Neuronal stem cell (in vitro differentiated cells): ENCODE results near the gene MORC2.

Experiments used
- DNase-seq: peaks from one replicate; pipeline ENCODE4 v3.0.0-alpha.2; 2013; ENCODE audit warnings: low spot score
- H2AFZ ChIP-seq: one replicate; pipeline ENCODE4 v1.6.1; 2013; ENCODE audit warnings: mild to moderate bottlenecking, low read length, inconsistent platforms
- H2AK5ac ChIP-seq: 2 replicates; pipeline ENCODE4 v1.6.1; 2013; ENCODE audit warnings: low read depth, mild to moderate bottlenecking, inconsistent platforms, low read length, moderate library complexity, mixed read lengths
- H2BK120ac ChIP-seq: 2 replicates; pipeline ENCODE4 v1.6.1; 2013; ENCODE audit warnings: low read depth, mild to moderate bottlenecking, inconsistent platforms, low read length, moderate library complexity, mixed read lengths
- H2BK12ac ChIP-seq: one replicate; pipeline ENCODE4 v1.6.1; 2013; ENCODE audit warnings: low read length, inconsistent platforms
- H2BK15ac ChIP-seq: 2 replicates; pipeline ENCODE4 v1.6.1; 2013; ENCODE audit warnings: mild to moderate bottlenecking, low read length, inconsistent platforms, mixed read lengths
- H2BK5ac ChIP-seq: one replicate; pipeline ENCODE4 v1.6.1; 2013; ENCODE audit warnings: inconsistent platforms, mild to moderate bottlenecking, low read length, moderate library complexity
- H3K14ac ChIP-seq: one replicate; pipeline ENCODE4 v1.6.1; 2013; ENCODE audit warnings: low read length, inconsistent platforms
- H3K18ac ChIP-seq: 2 replicates; pipeline ENCODE4 v1.6.1; 2013; ENCODE audit warnings: low read length, inconsistent platforms
- H3K23ac ChIP-seq: 2 replicates; pipeline ENCODE4 v1.6.1; 2013; ENCODE audit warnings: low read depth, mild to moderate bottlenecking, mixed read lengths, low read length, inconsistent platforms; ENCODE audit not compliant: poor library complexity
- H3K27ac ChIP-seq: replicated peaks from 3 replicates; pipeline ENCODE4 v1.5.1; 2013; ENCODE audit warnings: low read length, inconsistent platforms
- H3K27me3 ChIP-seq, 3 experiments: 2 replicates each; pipeline ENCODE4 v1.6.1; 2013; ENCODE audit warnings: low read length in 3 of 3, mild to moderate bottlenecking in 2 of 3, inconsistent platforms in 1 of 3, low read depth in 1 of 3, mixed read lengths in 1 of 3, moderate library complexity in 1 of 3; ENCODE audit not compliant: control insufficient read depth in 3 of 3, insufficient read depth in 3 of 3
- H3K36me3 ChIP-seq, 2 donors: replicated peaks in 1 of 2; 2 replicates each; pipeline ENCODE4 v1.6.1; 2013; ENCODE audit warnings: low read length in 2 of 2; ENCODE audit not compliant: control insufficient read depth in 2 of 2, insufficient read depth in 2 of 2
- H3K4ac ChIP-seq: 2 replicates; pipeline ENCODE4 v1.6.1; 2013; ENCODE audit warnings: inconsistent platforms, mild to moderate bottlenecking, low read length, moderate library complexity
- H3K4me1 ChIP-seq, 2 donors: 1 replicate in 1 of 2; 2 replicates in 1 of 2; pipeline ENCODE4 v1.6.1; 2013; ENCODE audit warnings: low read length in 2 of 2, low read depth in 1 of 2; ENCODE audit not compliant: control insufficient read depth in 2 of 2, insufficient read depth in 1 of 2
- H3K4me2 ChIP-seq: one replicate; pipeline ENCODE4 v1.6.1; 2013; ENCODE audit warnings: mild to moderate bottlenecking, low read length, inconsistent platforms; ENCODE audit not compliant: insufficient read depth, poor library complexity, severe bottlenecking
- H3K4me3 ChIP-seq, 2 donors: 2 replicates each; pipeline ENCODE4 v1.5.1; 2013; ENCODE audit warnings: low read length in 2 of 2, mild to moderate bottlenecking in 2 of 2, inconsistent platforms in 1 of 2, moderate library complexity in 1 of 2
- H3K79me1 ChIP-seq: one replicate; pipeline ENCODE4 v1.6.1; 2013; ENCODE audit warnings: low read depth, mild to moderate bottlenecking, inconsistent platforms, low read length, moderate library complexity
- H3K9ac ChIP-seq: one replicate; pipeline ENCODE4 v1.6.1; 2013; ENCODE audit warnings: mild to moderate bottlenecking, low read depth, low read length, inconsistent platforms; ENCODE audit not compliant: poor library complexity
- H3K9me3 ChIP-seq, 2 donors: replicated peaks in 1 of 2; 2 replicates each; pipeline versions ENCODE3 to v1.6.1; 2013; ENCODE audit warnings: low read length in 2 of 2, mild to moderate bottlenecking in 2 of 2, inconsistent platforms in 1 of 2, low read depth in 1 of 2, mixed read lengths in 1 of 2, moderate library complexity in 1 of 2; ENCODE audit not compliant: control insufficient read depth in 2 of 2, insufficient read depth in 1 of 2
- H4K8ac ChIP-seq: one replicate; pipeline ENCODE4 v1.6.1; 2013; ENCODE audit warnings: low read depth, mild to moderate bottlenecking, inconsistent platforms, low read length, moderate library complexity
- H4K91ac ChIP-seq: one replicate; pipeline ENCODE4 v1.6.1; 2013; ENCODE audit warnings: low read length, low read depth, mild to moderate bottlenecking, inconsistent platforms; ENCODE audit not compliant: poor library complexity
- WGBS, 2 donors: extraction: QIAGEN DNeasy Blood & Tissue Kit; methylation state at CpG; one replicate each; pipeline ENCODE4 v1.1.7; 2013; ENCODE audit warnings: missing lambda C conversion rate in 2 of 2, mixed read lengths in 1 of 2; ENCODE audit not compliant: insufficient read length in 2 of 2, insufficient replicate concordance in 1 of 2; ENCODE audit errors: extremely low coverage in 2 of 2; 5-methylcytosine and 5-hydroxymethylcytosine counted together

The MORC2 gene

DNA sequence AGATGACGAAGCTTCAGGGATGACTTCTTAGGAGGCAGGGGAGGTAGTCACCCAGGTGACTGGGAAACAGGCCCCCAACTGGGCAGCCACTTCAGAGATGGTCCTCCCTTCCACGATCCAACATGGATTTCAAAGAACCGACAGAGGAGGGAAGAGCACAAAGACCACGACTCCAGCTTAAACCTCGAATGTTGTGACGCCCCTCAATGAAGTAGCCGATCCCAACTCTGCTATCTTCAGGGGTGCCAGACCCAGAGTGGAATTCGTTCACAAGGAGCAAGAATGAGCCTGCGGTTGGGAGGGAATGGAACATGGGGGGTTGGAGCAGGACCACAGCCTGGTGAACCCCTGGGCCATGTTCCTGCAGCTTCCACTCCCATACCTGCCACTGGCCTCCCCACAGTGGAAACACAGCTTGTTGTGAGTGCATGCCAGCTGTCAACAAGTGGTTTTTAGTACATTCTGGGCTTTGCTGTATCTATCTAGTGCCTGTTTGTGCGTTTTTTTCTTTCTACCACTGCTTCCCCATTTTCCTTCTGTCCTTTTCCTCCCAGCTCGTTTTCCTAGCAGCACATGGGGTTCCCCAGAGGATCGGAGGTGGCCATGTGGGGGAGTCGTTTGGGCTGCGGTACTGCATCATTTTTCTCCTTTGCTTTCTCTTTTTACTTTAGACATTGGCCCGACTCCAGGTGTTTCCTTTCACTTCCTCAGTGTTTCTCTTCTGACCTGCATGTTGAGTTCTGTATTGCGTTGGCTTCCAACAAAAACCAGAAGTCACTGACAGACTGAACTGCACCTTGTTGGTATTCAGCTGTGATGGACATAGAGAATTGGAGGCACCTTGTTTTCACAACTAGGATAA is 65.8 kb downstream of the MORC2 start:
- Histone ChIP-seq H3K9me3 (peaks cover 1 to 6% of the 10 kb centered on the region in 2 donors), H2BK12ac (no peak overlapping the region), H4K8ac (no peak overlapping the region), H3K4me2 (no peak overlapping the region), H3K36me3 (peaks cover 9 to 10% of the 10 kb centered on the region in 2 donors), H3K23ac (no peak overlapping the region), H2AFZ (no peak overlapping the region), H2BK5ac (no peak overlapping the region), H3K9ac (no peak overlapping the region), H3K4me3 (no peak overlapping the region), H3K27me3 (no peaks in the 10 kb centered on the region), H2AK5ac (no peak overlapping the region), H2BK120ac (no peak overlapping the region), H2BK15ac (no peak overlapping the region), H3K18ac (no peak overlapping the region), H3K14ac (no peak overlapping the region), H3K4me1 (no peaks in the 10 kb centered on the region), H4K91ac (no peak overlapping the region), H3K79me1 (no peaks in the 10 kb centered on the region), H3K4ac (no peak overlapping the region), H3K27ac (no peak overlapping the region)
- DNase-seq = no peak
- no CpG with 5 or more reads among the region's 16 CpGs for WGBS, 2 donors

DNA sequence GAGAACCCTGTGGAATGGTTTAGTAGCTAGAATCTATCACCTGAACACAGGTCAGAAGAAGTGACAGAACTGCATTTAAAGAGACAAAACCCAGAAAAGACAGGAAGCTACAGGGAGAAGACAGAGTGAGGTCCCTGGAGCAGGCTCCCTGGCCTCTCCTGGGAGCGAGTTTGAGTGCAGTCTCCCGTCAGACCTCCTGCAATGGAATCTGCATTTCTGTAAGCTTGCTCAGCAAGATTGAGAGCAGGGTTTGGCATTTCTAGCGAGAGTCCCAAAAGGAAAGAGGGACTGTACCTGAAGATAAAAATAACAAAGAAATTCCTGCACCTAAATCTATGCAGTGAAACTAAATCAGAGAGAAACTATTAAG is 74.2 kb downstream of the MORC2 start:
- H3K36me3 ChIP-seq = peaks cover 0 to 7% of the 10 kb centered on the region in 2 donors
- no CpG with 5 or more reads among the region's 3 CpGs for WGBS, 2 donors

DNA sequence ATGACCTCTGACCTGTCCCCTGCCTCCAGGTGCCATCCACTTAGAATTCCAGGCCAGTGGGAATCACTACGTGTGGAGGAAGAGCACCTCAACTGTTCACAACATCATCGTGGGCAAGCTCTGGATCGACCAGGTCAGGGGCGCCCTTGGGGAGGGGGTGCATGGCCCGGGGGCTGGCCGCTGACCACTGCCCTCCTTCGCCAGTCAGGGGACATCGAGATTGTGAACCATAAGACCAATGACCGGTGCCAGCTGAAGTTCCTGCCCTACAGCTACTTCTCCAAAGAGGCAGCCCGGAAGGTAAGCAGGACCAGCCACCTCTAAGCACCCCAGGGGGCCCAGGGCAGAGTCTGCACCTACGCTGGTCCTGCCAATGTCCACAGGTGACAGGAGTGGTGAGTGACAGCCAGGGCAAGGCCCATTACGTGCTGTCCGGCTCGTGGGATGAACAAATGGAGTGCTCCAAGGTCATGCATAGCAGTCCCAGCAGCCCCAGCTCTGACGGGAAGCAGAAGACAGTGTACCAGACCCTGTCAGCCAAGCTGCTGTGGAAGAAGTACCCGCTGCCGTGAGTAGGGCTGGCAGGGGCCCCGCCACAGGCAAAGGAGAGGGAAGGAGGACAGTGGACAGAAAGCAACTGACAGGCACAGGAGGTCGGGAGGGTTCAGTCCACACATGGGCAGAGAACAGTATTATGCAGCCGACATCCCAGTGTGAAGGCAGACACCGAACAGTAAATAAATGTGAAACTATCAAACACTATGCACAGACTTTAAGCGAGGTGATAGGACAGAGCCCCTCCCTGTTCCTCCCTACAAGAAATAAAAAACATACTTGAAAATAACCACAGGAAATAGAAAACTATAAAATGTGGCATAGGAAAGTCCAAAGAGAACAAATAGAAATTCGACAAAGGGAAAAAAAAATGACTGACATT is 74.9 kb downstream of the MORC2 start:
- no peak overlapping the region for H2AK5ac ChIP-seq
- peak overlapping the region in 1 of 2 donors; percentile 43 for H3K4me3 ChIP-seq
- H3K9me3 ChIP-seq = no peaks in the 10 kb centered on the region
- H3K27me3 ChIP-seq = no peaks in the 10 kb centered on the region
- H2BK5ac ChIP-seq = peak overlapping the region; percentile 47
- H3K23ac ChIP-seq = no peak overlapping the region
- peaks cover 0 to 9% of the 10 kb centered on the region in 2 donors for H3K36me3 ChIP-seq
- H3K14ac ChIP-seq = no peak overlapping the region
- H2BK120ac ChIP-seq = no peak overlapping the region
- H4K8ac ChIP-seq = no peak overlapping the region
- H3K4ac ChIP-seq = no peak overlapping the region
- DNase-seq = no peak
- peak overlapping the region; percentile 70 for H3K9ac ChIP-seq
- no peaks in the 10 kb centered on the region for H3K4me1 ChIP-seq
- H3K27ac ChIP-seq = no peak overlapping the region
- H2BK15ac ChIP-seq = peak overlapping the region; percentile 67
- no peaks in the 10 kb centered on the region for H3K79me1 ChIP-seq
- H3K4me2 ChIP-seq = no peak overlapping the region
- no CpG with 5 or more reads among the region's 23 CpGs for WGBS, 2 donors
- no peak overlapping the region for H4K91ac ChIP-seq
- no peak overlapping the region for H3K18ac ChIP-seq
- H2AFZ ChIP-seq = no peak overlapping the region
- no peak overlapping the region for H2BK12ac ChIP-seq

More for the DNA sequence above, 74.2 kb downstream of the MORC2 start:
- peaks cover 0 to 4% of the 10 kb centered on the region in 2 donors for H3K9me3 ChIP-seq
- H4K91ac ChIP-seq = no peak overlapping the region
- no peak overlapping the region for H3K18ac ChIP-seq
- no peak overlapping the region for H3K14ac ChIP-seq
- H2BK12ac ChIP-seq = no peak overlapping the region
- no peak overlapping the region for H3K4me3 ChIP-seq
- H3K4me2 ChIP-seq = no peak overlapping the region
- no peak overlapping the region for H2BK120ac ChIP-seq
- no peak for DNase-seq
- H3K4ac ChIP-seq = no peak overlapping the region
- no peak overlapping the region for H2BK15ac ChIP-seq
- H2AFZ ChIP-seq = no peak overlapping the region
- no peak overlapping the region for H3K27ac ChIP-seq
- H3K9ac ChIP-seq = no peak overlapping the region
- no peaks in the 10 kb centered on the region for H3K79me1 ChIP-seq
- no peaks in the 10 kb centered on the region for H3K27me3 ChIP-seq
- H3K4me1 ChIP-seq = no peaks in the 10 kb centered on the region
- H2AK5ac ChIP-seq = no peak overlapping the region
- no peak overlapping the region for H3K23ac ChIP-seq
- no peak overlapping the region for H2BK5ac ChIP-seq
- no peak overlapping the region for H4K8ac ChIP-seq

GRCh38 chr22:30892731-30893221 is 75.8 kb downstream of the MORC2 start:
- no peaks in the 10 kb centered on the region for H3K4me1 ChIP-seq
- no CpG with 5 or more reads among the region's 5 CpGs for WGBS, 2 donors
- peaks cover 0 to 9% of the 10 kb centered on the region in 2 donors for H3K36me3 ChIP-seq
- no peak overlapping the region for H4K91ac ChIP-seq
- no peak overlapping the region for H2AFZ ChIP-seq
- H3K79me1 ChIP-seq = no peaks in the 10 kb centered on the region
- H3K27me3 ChIP-seq = no peaks in the 10 kb centered on the region
- no peak overlapping the region for H3K4me3 ChIP-seq
- H3K9ac ChIP-seq = no peak overlapping the region
- H2BK12ac ChIP-seq = no peak overlapping the region
- no peak overlapping the region for H2BK120ac ChIP-seq
- H3K9me3 ChIP-seq = no peaks in the 10 kb centered on the region
- no peak overlapping the region for H4K8ac ChIP-seq
- H2BK15ac ChIP-seq = no peak overlapping the region
- no peak overlapping the region for H2AK5ac ChIP-seq
- no peak for DNase-seq
- H3K14ac ChIP-seq = peak overlapping the region; percentile 9
- H3K4ac ChIP-seq = no peak overlapping the region
- peak overlapping the region; percentile 52 for H3K23ac ChIP-seq
- peak overlapping the region; percentile 7 for H3K18ac ChIP-seq
- H2BK5ac ChIP-seq = no peak overlapping the region
- H3K27ac ChIP-seq = no peak overlapping the region
- H3K4me2 ChIP-seq = no peak overlapping the region
